K562 (cell line): ENCODE results near the gene SRSF6. TPM values are rescaled to one million over a fixed set of nuclear protein-coding genes. Genes with fewer than 3 reads are reported as not detected.

ENCODE experiments used
- ARID4B ChIP-seq: sonication (generic); formaldehyde crosslinking; IDR thresholded peaks from 2 replicates; pipeline ENCODE4 v1.8.0; 2022; ENCODE audit warnings: mild to moderate bottlenecking, missing genetic modification reagents
- BACH1 ChIP-seq: fragments of 200-800 bp; sonication (Bioruptor generic); IDR thresholded peaks from 2 replicates; pipeline ENCODE4 v1.6.1; 2016; ENCODE audit warnings: missing genetic modification characterization, missing compliant biosample characterization
- PML ChIP-seq: IDR thresholded peaks from 2 replicates; pipeline ENCODE4 v1.6.1; 2012; ENCODE audit warnings: low read length, inconsistent platforms
- RBM17 ChIP-seq: fragments of 200-400 bp; formaldehyde crosslinking; IDR thresholded peaks from 2 replicates; pipeline ENCODE4 v1.6.1; 2017; ENCODE audit warnings: low read depth, mild to moderate bottlenecking, low read length, borderline replicate concordance
- SMAD2 ChIP-seq: fragments of 150-350 bp; IDR thresholded peaks from 2 replicates; pipeline ENCODE4 v1.6.1; 2014; ENCODE audit warnings: low read depth, mild to moderate bottlenecking, low read length
- SREBF1 ChIP-seq: fragments of 150-350 bp; IDR thresholded peaks from 2 replicates; pipeline ENCODE4 v1.6.1; 2014; ENCODE audit warnings: antibody characterized with exemption, low read depth, low read length, borderline replicate concordance
- WHSC1 ChIP-seq: IDR thresholded peaks from one replicate; pipeline ENCODE4 v1.6.1; 2012; ENCODE audit warnings: low read length, control low read depth, inconsistent platforms
- ZNF407 ChIP-seq: fragments of 450-650 bp; IDR thresholded peaks from 2 replicates; pipeline ENCODE4 v1.6.1; 2016; ENCODE audit warnings: low read depth
- polyA plus RNA-seq, 8 experiments: library from polyadenylated mRNA; depleted of rRNA in 4 of 8; stranded (reverse) in 5 of 8; unstranded in 3 of 8; fragments of >200 nt; fragmentation: Nextera tagmentation in 2 of 8; fragmentation: Illumina TruSeq in 1 of 8; extraction: Ambion mirVana in 2 of 8; extraction: Trizol in 1 of 8; gene quantifications; 2 replicates each; pipeline versions ENCODE4 v1.2.1 to v1.2.3, GENCODE V29; 2011 to 2014; ENCODE audit warnings: inconsistent platforms in 1 of 8, missing spikeins in 1 of 8
- total RNA-seq, 7 experiments: library from RNA; depleted of rRNA in 6 of 7; stranded (reverse); fragments of >200 nt in 6 of 7; fragmentation: Illumina TruSeq in 2 of 7; extraction: Trizol in 2 of 7; gene quantifications; 2 replicates each; pipeline versions ENCODE4 v1.2.1 to v1.2.3, GENCODE V29; 2011 to 2021; ENCODE audit warnings: low replicate concordance in 1 of 7
- TF ChIP-seq, protein P1 (sequence below), 2 experiments: fragments of 450-650 bp; IDR thresholded peaks; 2 replicates each; pipeline ENCODE4 v1.6.1; 2018; ENCODE audit warnings: mild to moderate bottlenecking in 2 of 2, low read depth in 1 of 2; ENCODE audit not compliant: partially characterized antibody in 2 of 2

Gene SRSF6
- total and polyA plus RNA-seq, 9 of the 15 experiments (the other 6 are each of a cell fraction or from before 2014, with no cell fraction given): 52.4 to 165 (median 117) TPM

- no peak for TF ChIP-seq ARID4B (CRISPR knock-in tag)
- peak; percentile 61; the same call in 1 of the 2 replicates for TF ChIP-seq PML
- TF ChIP-seq SREBF1: no peak
- no peak for TF ChIP-seq WHSC1
- TF ChIP-seq, protein P1, sequence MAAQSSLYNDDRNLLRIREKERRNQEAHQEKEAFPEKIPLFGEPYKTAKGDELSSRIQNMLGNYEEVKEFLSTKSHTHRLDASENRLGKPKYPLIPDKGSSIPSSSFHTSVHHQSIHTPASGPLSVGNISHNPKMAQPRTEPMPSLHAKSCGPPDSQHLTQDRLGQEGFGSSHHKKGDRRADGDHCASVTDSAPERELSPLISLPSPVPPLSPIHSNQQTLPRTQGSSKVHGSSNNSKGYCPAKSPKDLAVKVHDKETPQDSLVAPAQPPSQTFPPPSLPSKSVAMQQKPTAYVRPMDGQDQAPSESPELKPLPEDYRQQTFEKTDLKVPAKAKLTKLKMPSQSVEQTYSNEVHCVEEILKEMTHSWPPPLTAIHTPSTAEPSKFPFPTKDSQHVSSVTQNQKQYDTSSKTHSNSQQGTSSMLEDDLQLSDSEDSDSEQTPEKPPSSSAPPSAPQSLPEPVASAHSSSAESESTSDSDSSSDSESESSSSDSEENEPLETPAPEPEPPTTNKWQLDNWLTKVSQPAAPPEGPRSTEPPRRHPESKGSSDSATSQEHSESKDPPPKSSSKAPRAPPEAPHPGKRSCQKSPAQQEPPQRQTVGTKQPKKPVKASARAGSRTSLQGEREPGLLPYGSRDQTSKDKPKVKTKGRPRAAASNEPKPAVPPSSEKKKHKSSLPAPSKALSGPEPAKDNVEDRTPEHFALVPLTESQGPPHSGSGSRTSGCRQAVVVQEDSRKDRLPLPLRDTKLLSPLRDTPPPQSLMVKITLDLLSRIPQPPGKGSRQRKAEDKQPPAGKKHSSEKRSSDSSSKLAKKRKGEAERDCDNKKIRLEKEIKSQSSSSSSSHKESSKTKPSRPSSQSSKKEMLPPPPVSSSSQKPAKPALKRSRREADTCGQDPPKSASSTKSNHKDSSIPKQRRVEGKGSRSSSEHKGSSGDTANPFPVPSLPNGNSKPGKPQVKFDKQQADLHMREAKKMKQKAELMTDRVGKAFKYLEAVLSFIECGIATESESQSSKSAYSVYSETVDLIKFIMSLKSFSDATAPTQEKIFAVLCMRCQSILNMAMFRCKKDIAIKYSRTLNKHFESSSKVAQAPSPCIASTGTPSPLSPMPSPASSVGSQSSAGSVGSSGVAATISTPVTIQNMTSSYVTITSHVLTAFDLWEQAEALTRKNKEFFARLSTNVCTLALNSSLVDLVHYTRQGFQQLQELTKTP (IDR thresholded peaks at IDR 0.05; ENCODE audit: low read depth in 1 of 2, partially characterized antibody in 2 of 2): no peak
- no peak for TF ChIP-seq BACH1 (tag)
- no peak for TF ChIP-seq RBM17
- no peak for TF ChIP-seq ZNF407
- TF ChIP-seq SMAD2: no peak
Observed at GRCh38 chr20:43431134-43431519, 26.6 kb upstream of the SRSF6 start (continued).
